ENCODE data around the gene CNKSR2.

The CNKSR2 gene

DNA sequence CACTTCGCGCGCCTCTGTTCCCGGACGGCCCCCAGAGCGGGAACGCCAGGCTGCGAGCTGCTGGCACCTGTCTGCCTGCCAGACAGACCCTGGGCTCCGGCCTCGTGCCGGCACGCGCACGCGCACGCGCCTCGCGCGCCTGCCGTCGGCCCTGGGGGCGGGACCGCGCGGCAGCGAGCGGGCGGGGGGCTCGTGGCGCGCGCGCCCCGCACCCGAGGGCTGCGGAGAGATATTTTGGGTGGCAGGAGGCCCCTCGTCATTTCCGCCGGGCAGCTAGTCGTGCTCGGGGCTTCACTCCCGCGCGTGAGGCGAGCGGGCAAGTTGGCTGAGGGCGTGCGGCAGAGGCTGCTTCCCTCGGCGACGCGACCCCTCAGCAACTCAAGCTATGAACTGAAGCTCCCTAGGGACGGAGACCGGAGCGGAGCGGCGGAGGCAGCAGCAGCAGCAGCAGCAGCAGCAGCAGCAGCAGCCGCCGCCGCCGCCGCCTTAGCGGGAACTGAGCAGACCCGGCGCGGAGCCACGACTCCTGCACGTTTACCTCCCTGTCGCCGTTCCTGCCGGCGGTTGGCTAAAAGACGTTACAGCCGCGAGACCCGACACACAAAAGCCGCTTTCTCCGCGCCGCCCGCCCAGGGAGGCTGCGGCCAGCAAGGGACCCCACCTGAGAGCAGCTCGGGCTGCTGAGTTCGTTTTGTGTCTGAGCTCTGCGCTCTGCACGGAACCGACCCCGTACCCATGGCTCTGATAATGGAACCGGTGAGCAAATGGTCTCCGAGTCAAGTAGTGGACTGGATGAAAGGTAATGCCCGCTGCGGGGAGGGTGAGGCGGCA, at the start of gene CNKSR2:
TSS of gene CNKSR2 (plus strand) at position 256 of the 831 bp plus-strand sequence. CDS start at position 736, 480 bp downstream.
- DNase-seq (ENCODE audit: low read depth, low spot score): no peak

DNA sequence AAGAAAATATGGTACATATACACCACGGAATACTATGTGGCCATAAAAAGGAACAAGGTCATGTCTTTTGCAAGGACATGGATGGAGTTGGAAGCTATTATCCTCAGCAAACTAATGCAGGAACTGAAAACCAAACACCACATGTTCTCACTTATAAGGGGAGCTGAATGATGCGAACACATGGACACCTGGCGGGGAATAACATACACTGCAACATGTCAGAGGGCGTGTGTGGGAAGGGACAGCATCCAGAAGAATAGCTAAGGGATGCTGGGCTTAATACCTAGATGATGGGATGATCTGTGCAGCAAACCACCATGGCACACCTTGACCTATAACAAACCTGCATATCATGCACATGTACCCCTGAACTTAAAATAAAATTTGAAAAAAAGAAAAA, 19.5 kb upstream of the CNKSR2 start:
- DNase-seq (ENCODE audit: low read depth, low spot score): no peak

DNA sequence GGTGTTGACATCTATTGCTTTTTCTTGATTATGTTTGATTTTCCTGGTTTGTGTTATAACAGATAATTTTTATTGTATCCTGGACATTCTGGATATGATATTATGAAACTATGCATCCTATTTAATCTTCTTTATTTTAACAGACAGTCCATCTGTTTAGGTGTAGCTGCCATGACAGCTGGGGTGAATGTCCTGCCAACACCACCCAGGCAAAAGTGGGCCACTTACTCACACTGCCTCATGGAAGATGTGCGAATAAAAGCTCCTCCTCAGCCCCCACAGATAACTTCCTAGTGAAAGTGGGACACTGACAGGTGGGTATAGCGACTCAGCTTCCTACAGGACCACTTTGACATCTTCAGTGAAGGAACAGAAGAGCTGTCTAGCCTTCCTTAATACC, 18.4 kb upstream of the CNKSR2 start:
- DNase-seq (ENCODE audit: low read depth, low spot score): no peak

DNA sequence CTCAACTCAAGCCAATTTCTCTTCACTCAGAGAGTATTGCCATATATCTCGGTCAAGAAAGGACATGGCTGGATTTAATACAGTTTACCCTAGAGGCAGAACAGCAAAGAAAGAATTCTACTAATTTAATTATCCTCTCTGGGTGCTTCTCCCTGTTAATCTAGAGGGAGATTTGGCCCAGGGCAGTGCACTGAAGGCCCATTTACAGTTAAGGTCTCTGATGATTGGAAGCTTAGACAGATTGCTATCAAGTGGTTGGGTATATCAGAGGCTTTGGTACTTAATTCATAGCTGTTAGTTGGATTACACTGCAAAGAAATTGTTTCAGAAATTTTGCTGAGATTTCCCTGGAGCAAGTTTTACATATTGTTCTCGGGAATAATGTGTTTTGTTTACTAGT, 4.6 kb upstream of the CNKSR2 start:
- DNase-seq (ENCODE audit: low read depth, low spot score): no peak

DNA sequence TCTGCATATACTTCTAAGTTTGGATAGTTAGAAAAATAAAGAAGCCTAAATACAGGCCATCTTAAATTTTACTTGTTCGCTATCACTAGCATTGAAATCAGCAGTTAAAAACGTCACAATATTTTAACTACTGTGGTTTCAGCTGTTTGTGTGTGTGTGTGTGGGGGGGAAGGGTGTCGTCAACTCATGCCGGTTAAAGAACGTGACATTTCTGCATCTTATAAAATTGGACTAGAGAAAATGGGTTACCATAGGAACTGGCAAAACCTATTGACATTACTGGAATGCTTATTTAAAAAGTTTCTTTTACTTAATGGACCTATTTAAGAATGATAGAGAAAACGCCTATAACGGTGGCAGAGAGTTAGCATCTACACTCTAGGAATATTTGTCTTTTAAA, 1.2 kb upstream of the CNKSR2 start:
- no peak for DNase-seq (ENCODE audit: low read depth, low spot score)

DNA sequence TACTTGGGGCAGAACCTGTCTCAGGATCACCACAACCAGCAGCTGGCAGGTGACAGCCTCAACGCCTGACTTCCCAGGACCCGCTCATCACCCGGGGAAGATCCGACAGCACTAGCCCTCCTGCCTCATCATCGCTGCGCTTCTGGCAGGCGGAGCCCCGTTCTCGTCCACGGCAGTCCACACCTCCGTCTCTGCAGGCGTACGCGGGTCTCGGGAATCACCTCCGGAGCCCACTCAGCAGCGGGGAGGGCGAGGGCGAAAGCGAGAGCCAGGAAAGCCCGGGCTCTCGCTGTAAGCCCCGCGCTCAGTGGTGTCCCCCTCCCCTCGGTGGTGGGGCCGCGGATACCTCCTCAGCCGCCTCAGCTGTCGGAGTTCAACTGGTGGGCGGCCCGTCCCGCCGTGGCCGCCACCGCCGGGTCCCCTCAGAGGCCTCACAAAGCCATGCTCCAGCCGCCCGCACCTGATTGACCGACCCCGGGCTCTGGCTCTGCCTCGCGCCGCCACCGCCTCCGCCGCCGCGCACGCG, 518 bp upstream of the CNKSR2 start:
- no peak for DNase-seq (ENCODE audit: low read depth, low spot score)

DNA sequence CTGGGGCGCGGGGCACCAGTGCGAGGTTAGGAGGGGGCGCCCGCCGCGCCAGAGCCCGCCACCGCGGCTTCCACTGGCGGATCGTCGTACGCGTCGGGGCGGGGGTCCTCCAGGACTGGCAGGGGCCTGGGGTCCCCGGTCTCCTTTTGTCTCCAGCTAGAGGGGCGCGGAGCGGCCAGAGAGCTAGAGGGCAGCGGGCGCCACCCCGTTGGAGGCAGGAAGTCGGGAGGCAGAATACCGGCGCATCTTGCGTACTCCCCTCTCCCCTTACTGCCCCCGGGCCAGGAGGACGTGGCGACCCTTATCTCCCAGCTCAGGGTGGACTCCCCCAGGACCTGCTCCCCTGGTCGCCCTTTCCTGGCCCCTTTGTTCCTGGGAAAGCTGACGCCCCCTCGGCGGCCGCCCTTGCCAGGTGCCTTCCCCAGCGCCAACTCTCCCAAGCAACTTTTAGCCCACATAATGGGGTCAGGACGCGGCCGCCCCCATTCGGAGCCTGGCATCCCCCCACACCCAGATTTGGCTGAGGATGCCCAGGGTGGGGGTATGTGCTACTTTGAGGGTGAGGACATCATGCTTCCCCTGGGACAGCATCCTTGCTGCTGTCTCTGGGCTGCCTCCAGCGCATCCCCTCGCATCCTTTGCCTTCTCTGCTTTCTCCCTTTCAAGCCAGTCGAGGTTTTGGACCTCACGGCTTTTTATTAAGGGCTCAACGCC, 933 bp downstream of the CNKSR2 start:
- no peak for DNase-seq (ENCODE audit: low read depth, low spot score)

DNA sequence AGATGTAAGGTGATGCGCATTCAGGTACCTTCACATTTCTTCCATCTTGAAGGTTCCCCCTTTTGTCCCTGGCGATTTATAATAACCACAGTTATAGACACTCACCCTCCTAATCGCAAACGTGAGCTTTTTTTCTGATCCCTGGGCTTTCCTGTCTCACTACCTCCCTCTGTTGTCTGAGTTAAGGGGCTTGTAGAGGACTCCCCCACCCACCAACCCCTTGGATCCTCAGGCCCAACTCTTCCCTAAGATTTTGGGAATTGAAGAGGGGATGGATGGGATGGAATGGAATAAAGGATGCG, 1.4 kb downstream of the CNKSR2 start:
- no peak for DNase-seq (ENCODE audit: low read depth, low spot score)

DNA sequence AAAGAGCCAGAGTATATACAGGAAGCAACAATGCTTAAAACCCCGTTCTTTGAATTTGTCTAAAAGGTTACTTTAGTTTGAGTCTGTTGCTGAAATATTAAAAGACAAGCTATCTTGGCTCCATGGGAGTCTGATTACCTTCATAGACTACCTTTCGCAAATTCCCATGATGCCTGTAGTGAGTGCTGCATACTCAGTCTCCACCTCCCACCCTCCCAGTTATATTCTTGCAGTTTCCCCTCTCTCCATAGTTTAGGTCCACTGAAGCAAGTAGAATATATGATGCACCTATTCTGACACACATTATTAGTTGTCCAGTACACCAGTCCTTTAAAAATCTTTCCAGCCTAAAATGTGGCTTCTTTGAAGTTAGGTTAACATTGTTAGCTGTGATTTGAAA, 2.4 kb downstream of the CNKSR2 start:
- no peak for DNase-seq (ENCODE audit: low read depth, low spot score)

DNA sequence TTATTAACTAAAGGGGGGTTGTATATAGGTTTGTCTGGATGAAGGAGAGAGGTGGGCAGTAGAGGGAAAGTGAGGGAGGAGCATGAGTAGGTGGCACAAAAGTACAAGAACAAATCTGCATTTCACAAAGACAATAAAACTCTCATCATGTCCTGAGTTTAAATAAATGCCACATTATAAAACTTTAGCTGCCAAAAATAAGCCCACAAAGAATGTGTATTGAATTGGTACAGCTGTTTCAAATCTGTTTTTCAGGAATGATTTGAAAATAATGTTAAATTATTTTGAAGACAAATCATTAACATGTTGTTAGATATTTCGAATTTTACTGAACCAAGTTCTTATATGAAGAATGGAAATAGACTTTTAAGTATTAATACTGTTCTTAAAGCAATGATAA, 5.8 kb downstream of the CNKSR2 start:
- no peak for DNase-seq (ENCODE audit: low read depth, low spot score)

DNA sequence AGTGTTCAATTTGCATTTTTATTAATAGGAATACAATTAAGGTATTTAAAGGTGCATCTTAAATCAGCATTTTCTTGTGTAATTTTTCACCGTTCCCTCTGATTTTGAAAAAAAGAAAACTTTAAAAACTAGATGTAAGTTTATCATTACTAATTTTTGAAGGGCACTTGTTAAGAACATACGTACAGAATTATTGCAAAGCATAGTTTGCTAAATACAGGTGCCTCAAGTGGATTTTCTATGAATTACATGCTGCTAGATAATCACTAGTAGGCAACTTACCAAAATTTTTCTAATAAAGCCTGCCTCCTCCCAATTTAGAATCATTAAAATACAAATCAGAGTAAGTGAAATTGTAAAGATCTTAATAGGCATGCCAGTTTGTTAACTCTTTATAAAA, 8.5 kb downstream of the CNKSR2 start:
- no peak for DNase-seq (ENCODE audit: low read depth, low spot score)

DNA sequence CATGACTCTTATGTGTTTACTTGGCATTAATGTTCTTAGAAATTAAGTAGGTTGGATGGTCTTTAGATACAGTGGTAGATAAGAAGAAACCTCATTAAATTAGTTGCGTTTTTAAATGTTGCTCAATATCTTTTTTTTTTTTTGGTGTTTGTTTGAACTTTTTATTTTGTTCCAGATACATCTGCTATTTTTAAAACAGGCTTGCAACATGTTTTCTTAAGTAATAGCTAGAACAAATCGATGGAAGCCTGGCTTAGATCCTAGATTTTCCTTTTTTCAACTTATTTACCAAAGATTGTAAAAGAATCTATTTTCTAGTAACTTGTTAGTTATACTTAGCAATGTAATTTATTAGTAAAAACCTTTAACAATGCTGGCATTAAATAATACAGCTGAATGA, 9.3 kb downstream of the CNKSR2 start:
- no peak for DNase-seq (ENCODE audit: low read depth, low spot score)

DNA sequence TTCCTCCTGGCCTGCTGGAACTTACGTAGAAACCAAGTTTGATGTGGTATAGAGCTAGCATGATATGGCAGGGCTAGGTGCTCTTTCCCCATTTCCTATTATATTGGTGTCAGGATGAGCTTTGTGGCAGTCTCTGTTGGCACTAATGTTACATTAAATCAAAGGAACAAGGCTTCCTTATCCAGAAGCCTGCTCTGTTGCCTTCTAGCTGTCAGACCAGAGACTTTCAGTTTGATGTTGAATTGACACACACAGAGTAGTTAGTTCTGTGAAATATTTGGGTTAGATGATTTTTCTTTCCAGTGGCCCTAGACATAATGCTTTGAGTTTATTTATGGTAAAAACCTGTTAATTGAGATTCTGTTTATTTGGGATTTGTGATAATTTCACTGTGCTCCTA, 10.0 kb downstream of the CNKSR2 start:
- DNase-seq (ENCODE audit: low read depth, low spot score): no peak

DNA sequence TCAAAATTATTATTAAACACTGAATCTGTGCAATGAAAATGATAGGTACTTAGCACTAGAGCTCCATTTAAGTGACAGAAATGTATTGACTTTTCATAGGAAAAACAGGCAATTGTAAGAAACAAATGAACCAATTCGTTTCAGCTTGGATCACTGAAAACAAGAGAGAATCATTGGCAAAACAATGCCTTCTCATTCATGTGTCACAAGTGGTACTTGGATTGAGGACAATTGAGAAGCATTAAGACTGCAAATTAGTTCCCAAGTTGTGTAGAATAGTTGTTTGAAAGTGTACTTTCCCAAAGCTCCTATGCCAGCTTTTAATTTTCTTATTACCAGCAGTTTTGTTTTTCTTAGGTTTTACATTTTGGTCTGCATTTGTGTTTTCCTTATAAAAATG, 20.6 kb downstream of the CNKSR2 start:
- DNase-seq (ENCODE audit: low read depth, low spot score): no peak

DNA sequence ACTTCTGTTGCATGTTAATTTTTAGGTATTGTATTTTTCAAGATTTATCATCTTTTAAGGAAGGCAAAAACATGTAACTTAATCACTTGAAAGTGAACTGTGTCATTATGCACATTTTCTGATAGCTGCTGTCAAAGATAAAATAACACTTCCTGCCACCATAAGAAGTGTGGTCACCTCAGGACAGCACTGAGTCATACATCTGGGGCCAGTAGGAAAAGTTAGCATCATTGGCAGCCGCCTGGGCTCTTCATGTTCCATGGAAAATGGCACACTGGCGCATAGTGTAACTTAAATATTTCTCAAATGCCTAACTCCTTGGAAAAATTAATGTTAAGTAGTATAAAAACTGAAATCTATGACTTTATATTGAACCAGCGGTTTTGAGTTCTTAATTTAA, 24.2 kb downstream of the CNKSR2 start:
- DNase-seq (ENCODE audit: low read depth, low spot score): no peak

DNA sequence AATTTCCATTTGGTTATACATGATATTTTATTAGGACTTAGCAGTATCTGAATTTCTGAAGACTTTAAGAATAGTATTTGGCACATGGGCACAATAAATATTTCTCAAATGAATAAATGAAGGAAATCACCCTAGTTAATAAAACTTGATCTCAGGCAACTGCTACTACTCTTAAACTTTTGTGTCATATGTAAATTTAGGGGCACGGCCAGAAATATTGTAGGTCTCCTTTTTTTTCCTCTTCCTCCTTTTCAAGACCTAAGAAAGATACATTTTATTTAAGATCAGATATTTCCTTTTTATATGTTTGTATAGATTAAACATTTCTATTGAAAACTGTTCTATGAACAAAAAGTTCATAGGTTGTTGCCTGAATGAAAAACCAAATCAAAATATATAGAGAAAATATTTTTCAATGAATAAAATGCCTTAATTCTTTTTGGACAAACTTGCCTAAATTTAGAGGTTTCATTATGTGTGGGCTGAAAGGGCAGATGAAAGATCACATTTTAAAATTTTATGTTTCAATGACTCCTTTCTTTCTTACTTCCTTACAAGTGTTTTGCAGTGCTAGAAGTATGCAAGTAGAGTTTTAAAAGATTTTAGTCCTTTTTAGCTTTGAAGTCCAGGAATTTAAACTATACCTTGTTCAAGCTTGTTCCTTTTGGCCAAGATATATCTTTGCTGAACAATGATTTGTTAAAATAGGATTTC, 26.3 kb downstream of the CNKSR2 start:
- DNase-seq (ENCODE audit: low read depth, low spot score): no peak

DNA sequence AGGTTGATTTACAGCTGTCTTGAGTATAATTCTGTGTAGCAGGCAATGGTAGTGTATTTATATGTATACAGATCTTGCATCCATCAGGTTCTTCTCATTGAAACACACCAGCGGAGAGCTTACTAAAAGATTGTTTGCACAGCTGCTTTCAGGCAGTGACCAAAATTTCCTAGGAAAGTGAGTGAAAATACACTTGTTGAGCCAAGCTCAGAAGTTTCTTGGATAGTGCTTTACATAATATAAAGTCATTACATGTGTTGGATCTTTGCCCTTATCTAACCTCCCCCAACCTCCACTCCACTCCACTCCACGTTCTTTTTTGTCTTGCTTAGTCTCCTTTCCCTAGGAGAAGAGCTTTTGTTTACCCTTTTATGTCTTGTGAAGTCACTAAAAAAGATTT, 34.1 kb downstream of the CNKSR2 start:
- DNase-seq (ENCODE audit: low read depth, low spot score): no peak

DNA sequence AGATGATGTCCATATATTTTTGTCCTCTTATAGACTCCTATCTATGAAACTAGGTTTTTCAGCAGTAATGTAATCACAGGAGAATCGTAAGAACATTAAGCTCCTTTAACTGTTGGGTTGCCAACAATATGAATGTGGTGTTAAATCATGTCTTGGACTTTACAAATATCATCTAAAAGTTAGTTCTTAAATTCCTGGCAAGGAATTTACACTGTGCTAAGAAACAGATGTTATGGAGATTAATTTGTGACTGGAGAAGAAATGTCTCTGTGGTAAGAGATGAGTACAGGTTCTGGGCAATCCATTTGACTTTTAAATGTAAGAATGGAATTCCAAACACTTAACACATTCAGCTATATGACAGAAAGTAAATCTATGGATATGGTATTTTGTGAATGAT, 34.6 kb downstream of the CNKSR2 start:
- DNase-seq (ENCODE audit: low read depth, low spot score): no peak

DNA sequence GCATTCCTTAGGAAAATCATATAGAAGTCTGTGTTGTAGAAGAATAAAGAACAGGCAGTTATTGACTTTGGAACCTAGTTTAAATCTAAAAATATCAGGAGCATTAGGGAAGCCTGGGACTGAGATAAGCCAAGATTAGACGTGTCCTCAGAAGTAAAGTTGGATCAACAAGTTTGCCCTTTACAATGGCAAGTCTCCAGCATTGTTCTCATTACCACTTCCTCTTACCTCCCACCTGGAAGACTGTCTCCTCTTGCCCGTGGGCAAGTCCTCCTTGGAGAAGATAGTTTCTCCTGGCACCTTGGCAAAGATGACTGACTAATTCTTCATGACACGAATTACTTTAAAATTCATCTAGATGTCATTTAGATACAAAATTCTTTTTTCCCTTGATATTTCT, 37.8 kb downstream of the CNKSR2 start:
- DNase-seq (ENCODE audit: low read depth, low spot score): no peak

DNA sequence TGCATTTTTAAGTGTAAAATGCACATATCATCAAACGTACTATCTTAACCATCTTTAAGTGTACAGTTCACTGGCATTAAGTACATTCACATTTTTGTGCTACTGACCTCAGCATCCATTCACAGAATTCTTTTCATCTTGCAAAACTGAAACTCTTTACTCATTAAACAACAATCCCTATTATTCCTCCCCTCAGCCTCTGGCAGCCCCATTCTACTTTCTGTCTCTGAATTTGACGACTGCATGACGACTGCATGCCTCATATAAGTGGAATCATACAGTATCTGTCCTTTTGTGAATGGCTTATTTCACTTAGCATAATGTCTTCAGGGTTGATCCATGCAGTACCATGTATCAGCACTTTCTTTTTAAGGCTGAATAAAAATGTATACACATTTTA, 38.7 kb downstream of the CNKSR2 start:
- no peak for DNase-seq (ENCODE audit: low read depth, low spot score)

DNA sequence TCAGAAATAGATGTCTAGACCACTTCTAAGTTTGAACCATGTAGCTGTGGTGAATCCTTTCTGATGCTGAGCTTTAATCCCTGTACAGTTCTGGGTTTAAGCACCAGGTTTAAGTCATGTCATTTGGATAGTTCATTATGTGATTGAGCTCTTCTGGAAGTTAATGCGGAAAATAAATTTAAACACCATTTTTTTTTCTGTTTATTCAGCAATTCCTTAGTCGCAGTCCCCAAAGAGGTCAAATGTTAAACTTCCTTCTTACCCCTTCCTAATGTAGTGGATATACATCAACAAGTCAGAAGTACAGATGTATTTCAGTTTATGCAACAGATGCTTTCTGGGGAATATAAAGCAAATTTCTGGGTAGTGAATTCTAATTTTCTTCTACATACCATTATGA, 52.9 kb downstream of the CNKSR2 start:
- no peak for DNase-seq (ENCODE audit: low read depth, low spot score)

DNA sequence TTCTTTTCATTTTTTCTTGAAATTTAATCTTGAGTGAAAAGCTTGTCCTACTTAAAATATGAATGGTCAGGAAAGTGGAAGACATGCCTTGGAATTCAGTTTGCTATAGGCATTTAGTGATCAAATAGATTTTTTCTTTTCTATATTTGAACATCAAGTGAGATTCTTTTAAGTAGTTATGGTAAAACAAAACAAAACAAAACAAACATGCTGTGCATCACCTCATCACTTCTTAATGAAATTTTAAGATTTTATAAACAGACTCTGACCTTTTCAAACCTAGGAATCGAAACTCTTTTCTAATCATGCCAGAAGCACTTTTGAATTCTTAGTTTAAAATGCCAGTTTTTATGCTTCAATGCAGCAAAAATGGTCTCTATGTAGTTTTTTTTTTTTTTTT, 62.8 kb downstream of the CNKSR2 start:
- DNase-seq (ENCODE audit: low read depth, low spot score): no peak

DNA sequence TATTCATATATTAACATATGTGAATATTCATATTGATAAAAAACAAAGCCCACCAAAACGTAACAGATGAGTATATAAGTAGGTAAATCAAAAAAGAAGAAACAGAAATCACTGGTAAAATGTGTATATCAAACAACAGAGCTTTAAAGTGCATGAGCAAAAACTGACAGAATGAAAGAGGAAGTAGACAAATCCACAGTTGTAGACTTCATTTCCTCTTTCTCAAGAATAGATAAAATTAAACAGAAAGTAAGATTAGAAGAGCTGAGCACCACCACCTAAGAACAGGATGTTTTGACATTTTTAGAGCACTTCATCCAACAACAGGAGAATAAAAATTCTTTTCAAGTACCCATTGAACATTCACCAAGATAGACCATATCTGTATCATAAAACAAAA, 64.6 kb downstream of the CNKSR2 start:
- DNase-seq (ENCODE audit: low read depth, low spot score): no peak
